ENCODE measurements around the gene CEMIP. TPM values are rescaled to one million over a fixed set of nuclear protein-coding genes. Genes with fewer than 3 reads are reported as not detected.

Gene CEMIP
- total and polyA plus RNA-seq, 4 donors, result 11.6 to 257 (median 62.6) TPM

- H3K9me3 ChIP-seq (ENCODE audit: control insufficient read depth, insufficient read depth, low read length), result no peaks in the 10 kb centered on the region
- H3K27me3 ChIP-seq (ENCODE audit: control insufficient read depth, insufficient read depth, low read length), result no peaks in the 10 kb centered on the region
- no peak overlapping the region for H3K4me3 ChIP-seq (ENCODE audit: low read depth, low read length)
- peaks cover 7% of the 10 kb centered on the region for H3K36me3 ChIP-seq (ENCODE audit: control insufficient read depth, insufficient read depth, low read length)
- 95% methylated on average over 6 of the region's 7 CpGs for WGBS (ENCODE audit: insufficient coverage)
- H3K4me1 ChIP-seq (ENCODE audit: control insufficient read depth, insufficient read depth, low read length), result peaks cover 7% of the 10 kb centered on the region
- no peak for DNase-seq (ENCODE audit: low read depth in 4 of 6, low spot score in 6 of 6)
- H3K27ac ChIP-seq (ENCODE audit: low read depth, low read length), result no peak overlapping the region
These were observed 190.1 kb downstream of the CEMIP start for GRCh38 chr15:80969316-80969715.

- 20% methylated on average over 3 of the region's 12 CpGs for WGBS (ENCODE audit: insufficient coverage)
These were observed 191.0 kb downstream of the CEMIP start for GRCh38 chr15:80970018-80970657.

GRCh38 chr15:80970658-80971057, 191.5 kb downstream of the CEMIP start:
- no peak overlapping the region for H3K4me3 ChIP-seq (ENCODE audit: low read depth, low read length)
- no peaks in the 10 kb centered on the region for H3K9me3 ChIP-seq (ENCODE audit: control insufficient read depth, insufficient read depth, low read length)
- H3K4me1 ChIP-seq (ENCODE audit: control insufficient read depth, insufficient read depth, low read length), result peaks cover 7% of the 10 kb centered on the region
- peaks cover 7% of the 10 kb centered on the region for H3K36me3 ChIP-seq (ENCODE audit: control insufficient read depth, insufficient read depth, low read length)
- WGBS (ENCODE audit: insufficient coverage), result 100% methylated on average over 2 of the region's 3 CpGs
- no peak for DNase-seq (ENCODE audit: low read depth in 4 of 6, low spot score in 6 of 6)
- H3K27me3 ChIP-seq (ENCODE audit: control insufficient read depth, insufficient read depth, low read length), result no peaks in the 10 kb centered on the region
- no peak overlapping the region for H3K27ac ChIP-seq (ENCODE audit: low read depth, low read length)

More at GRCh38 chr15:80970018-80970657, 191.0 kb downstream of the CEMIP start:
- Histone ChIP-seq H3K36me3 (ENCODE audit: control insufficient read depth, insufficient read depth, low read length) (peaks cover 7% of the 10 kb centered on the region), H3K27ac (ENCODE audit: low read depth, low read length) (no peak overlapping the region), H3K4me1 (ENCODE audit: control insufficient read depth, insufficient read depth, low read length) (peaks cover 7% of the 10 kb centered on the region), H3K27me3 (ENCODE audit: control insufficient read depth, insufficient read depth, low read length) (no peaks in the 10 kb centered on the region), H3K4me3 (ENCODE audit: low read depth, low read length) (no peak overlapping the region), H3K9me3 (ENCODE audit: control insufficient read depth, insufficient read depth, low read length) (no peaks in the 10 kb centered on the region)
- peak; percentile 51 to 96 (median 74) for DNase-seq (ENCODE audit: low read depth in 4 of 6, low spot score in 6 of 6)

GRCh38 chr15:80971143-80971542, 192.0 kb downstream of the CEMIP start:
- peaks cover 7% of the 10 kb centered on the region for H3K36me3 ChIP-seq (ENCODE audit: control insufficient read depth, insufficient read depth, low read length)
- H3K27ac ChIP-seq (ENCODE audit: low read depth, low read length), result no peak overlapping the region
- DNase-seq (ENCODE audit: low read depth in 4 of 6, low spot score in 6 of 6), result no peak
- H3K4me1 ChIP-seq (ENCODE audit: control insufficient read depth, insufficient read depth, low read length), result peaks cover 7% of the 10 kb centered on the region
- WGBS (ENCODE audit: insufficient coverage), result 45% methylated on average over 2 of the region's 2 CpGs
- no peak overlapping the region for H3K4me3 ChIP-seq (ENCODE audit: low read depth, low read length)
- no peaks in the 10 kb centered on the region for H3K27me3 ChIP-seq (ENCODE audit: control insufficient read depth, insufficient read depth, low read length)
- no peaks in the 10 kb centered on the region for H3K9me3 ChIP-seq (ENCODE audit: control insufficient read depth, insufficient read depth, low read length)

DNA sequence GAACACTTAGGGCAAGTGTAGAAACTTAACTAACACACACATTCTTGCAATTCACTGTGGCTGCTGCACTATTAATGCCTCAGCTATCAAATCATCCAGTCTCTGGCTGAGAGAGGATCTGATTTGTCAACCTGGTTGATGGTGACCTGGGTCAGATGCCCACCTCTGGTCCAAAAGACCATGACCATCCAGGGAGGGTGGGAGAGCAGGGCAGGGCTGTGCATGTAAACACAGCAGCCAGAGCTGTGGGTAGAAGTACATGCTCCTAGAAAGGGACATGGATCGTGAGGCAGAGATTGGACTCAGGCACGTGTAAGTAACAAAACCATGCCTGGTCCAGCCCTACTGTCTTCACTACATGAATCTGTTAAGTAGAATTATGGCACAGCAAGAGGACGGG, 193.1 kb downstream of the CEMIP start:
- WGBS (ENCODE audit: insufficient coverage), result 100% methylated on average over 2 of the region's 3 CpGs
- H3K4me1 ChIP-seq (ENCODE audit: control insufficient read depth, insufficient read depth, low read length), result peaks cover 7% of the 10 kb centered on the region
- H3K4me3 ChIP-seq (ENCODE audit: low read depth, low read length), result no peak overlapping the region
- no peaks in the 10 kb centered on the region for H3K27me3 ChIP-seq (ENCODE audit: control insufficient read depth, insufficient read depth, low read length)
- H3K27ac ChIP-seq (ENCODE audit: low read depth, low read length), result no peak overlapping the region
- DNase-seq (ENCODE audit: low read depth in 4 of 6, low spot score in 6 of 6), result no peak
- H3K36me3 ChIP-seq (ENCODE audit: control insufficient read depth, insufficient read depth, low read length), result peaks cover 12% of the 10 kb centered on the region
- no peaks in the 10 kb centered on the region for H3K9me3 ChIP-seq (ENCODE audit: control insufficient read depth, insufficient read depth, low read length)

DNA sequence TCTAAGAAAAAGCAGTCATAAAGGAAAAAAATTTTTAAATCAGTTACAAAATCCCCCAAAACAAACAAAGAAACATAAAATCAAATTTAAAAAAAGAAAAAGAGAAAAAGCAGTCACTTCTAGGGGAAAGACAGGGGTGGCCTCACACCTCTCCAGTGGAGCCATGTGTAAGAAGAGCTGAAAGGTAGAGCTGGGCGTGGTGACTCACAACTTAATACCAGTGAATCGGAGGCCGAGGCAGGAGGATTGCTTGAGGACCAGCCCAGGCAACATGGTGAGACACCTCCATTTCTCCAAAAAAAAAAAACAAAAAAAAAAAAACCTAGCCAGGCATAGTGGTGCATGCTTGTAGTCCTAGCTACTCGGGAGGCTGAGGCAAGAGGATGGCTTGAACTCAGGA, 195.7 kb downstream of the CEMIP start:
- Histone ChIP-seq H3K9me3 (ENCODE audit: control insufficient read depth, insufficient read depth, low read length) (no peaks in the 10 kb centered on the region), H3K4me3 (ENCODE audit: low read depth, low read length) (no peak overlapping the region), H3K36me3 (ENCODE audit: control insufficient read depth, insufficient read depth, low read length) (peaks cover 19% of the 10 kb centered on the region), H3K27me3 (ENCODE audit: control insufficient read depth, insufficient read depth, low read length) (no peaks in the 10 kb centered on the region), H3K4me1 (ENCODE audit: control insufficient read depth, insufficient read depth, low read length) (peaks cover 5% of the 10 kb centered on the region), H3K27ac (ENCODE audit: low read depth, low read length) (no peak overlapping the region)
- no CpG with 5 or more reads among the region's 4 CpGs for WGBS (ENCODE audit: insufficient coverage)
- DNase-seq (ENCODE audit: low read depth in 4 of 6, low spot score in 6 of 6), result no peak

GRCh38 chr15:80976851-80977250, 197.7 kb downstream of the CEMIP start:
- 91% methylated on average over 4 of the region's 4 CpGs for WGBS (ENCODE audit: insufficient coverage)
- Histone ChIP-seq H3K4me3 (ENCODE audit: low read depth, low read length) (no peak overlapping the region), H3K27me3 (ENCODE audit: control insufficient read depth, insufficient read depth, low read length) (no peaks in the 10 kb centered on the region), H3K36me3 (ENCODE audit: control insufficient read depth, insufficient read depth, low read length) (peaks cover 29% of the 10 kb centered on the region), H3K27ac (ENCODE audit: low read depth, low read length) (no peak overlapping the region), H3K4me1 (ENCODE audit: control insufficient read depth, insufficient read depth, low read length) (peaks cover 5% of the 10 kb centered on the region), H3K9me3 (ENCODE audit: control insufficient read depth, insufficient read depth, low read length) (no peaks in the 10 kb centered on the region)
- DNase-seq (ENCODE audit: low read depth in 4 of 6, low spot score in 6 of 6), result no peak

DNA sequence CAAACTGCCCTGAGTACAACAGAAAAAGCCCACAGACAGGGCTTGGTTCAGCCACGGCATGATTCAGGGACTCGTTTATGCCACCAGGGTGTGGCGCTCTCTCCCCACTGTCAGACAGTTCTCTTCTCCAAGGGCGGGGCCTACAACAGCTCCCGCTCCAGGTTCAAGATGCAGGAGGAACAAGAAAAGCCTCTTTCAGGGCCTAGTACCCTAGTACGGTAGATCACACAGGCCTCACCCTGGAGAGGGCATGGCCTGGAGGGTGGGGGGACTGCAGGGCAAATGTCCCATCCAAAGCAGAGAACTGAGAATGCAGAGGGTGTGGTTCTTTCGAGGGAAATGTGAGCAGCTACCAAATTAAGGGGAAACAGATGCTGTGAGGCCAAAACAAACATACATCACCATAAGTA, 198.5 kb downstream of the CEMIP start:
- no peak overlapping the region for H3K4me3 ChIP-seq (ENCODE audit: low read depth, low read length)
- H3K36me3 ChIP-seq (ENCODE audit: control insufficient read depth, insufficient read depth, low read length), result peaks cover 29% of the 10 kb centered on the region
- no peaks in the 10 kb centered on the region for H3K9me3 ChIP-seq (ENCODE audit: control insufficient read depth, insufficient read depth, low read length)
- H3K27ac ChIP-seq (ENCODE audit: low read depth, low read length), result no peak overlapping the region
- no peaks in the 10 kb centered on the region for H3K27me3 ChIP-seq (ENCODE audit: control insufficient read depth, insufficient read depth, low read length)
- peaks cover 5% of the 10 kb centered on the region for H3K4me1 ChIP-seq (ENCODE audit: control insufficient read depth, insufficient read depth, low read length)
- peak in 2 of 6 donors; percentile 71 to 72 for DNase-seq (ENCODE audit: low read depth in 4 of 6, low spot score in 6 of 6)
- WGBS (ENCODE audit: insufficient coverage), result 10% methylated on average over 5 of the region's 7 CpGs

DNA sequence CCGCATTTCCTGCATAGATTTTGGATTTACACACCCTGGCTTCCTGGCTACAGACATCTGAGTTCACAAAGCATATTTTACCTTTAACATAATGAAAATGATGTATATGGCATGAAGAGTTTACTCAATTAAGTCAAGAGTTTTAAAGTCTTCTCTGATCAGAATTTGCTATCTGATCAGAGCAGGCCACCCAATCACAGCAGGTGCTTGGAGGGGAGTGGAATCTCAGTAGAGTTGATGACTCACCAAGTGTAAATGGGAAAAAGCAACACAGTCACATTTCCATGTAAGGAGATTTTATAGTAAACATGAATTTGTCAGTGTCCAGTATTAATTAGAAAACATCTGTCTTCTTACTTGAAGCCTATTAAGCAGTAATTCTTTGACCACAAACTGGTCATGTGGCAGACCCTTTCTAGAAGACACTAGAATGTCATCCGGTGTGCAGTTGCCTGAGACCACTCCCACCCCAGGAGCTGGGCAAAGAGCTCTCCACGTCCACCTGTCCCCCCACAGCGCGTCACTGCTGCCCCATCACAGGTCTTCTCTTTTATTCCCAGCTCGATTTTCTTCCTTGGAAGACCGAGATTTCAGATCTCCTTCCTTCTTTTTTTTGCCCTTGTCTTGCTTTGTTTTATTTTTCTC, 199.6 kb downstream of the CEMIP start:
- no peak overlapping the region for H3K4me3 ChIP-seq (ENCODE audit: low read depth, low read length)
- no peak overlapping the region for H3K27ac ChIP-seq (ENCODE audit: low read depth, low read length)
- DNase-seq (ENCODE audit: low read depth in 4 of 6, low spot score in 6 of 6), result no peak
- peaks cover 29% of the 10 kb centered on the region for H3K36me3 ChIP-seq (ENCODE audit: control insufficient read depth, insufficient read depth, low read length)
- H3K9me3 ChIP-seq (ENCODE audit: control insufficient read depth, insufficient read depth, low read length), result no peaks in the 10 kb centered on the region
- no peaks in the 10 kb centered on the region for H3K27me3 ChIP-seq (ENCODE audit: control insufficient read depth, insufficient read depth, low read length)
- H3K4me1 ChIP-seq (ENCODE audit: control insufficient read depth, insufficient read depth, low read length), result peaks cover 5% of the 10 kb centered on the region
- 87% methylated on average over 6 of the region's 7 CpGs for WGBS (ENCODE audit: insufficient coverage)

Data from spinal cord (tissue), 10 donors.